Body of pancreas (tissue), 4 donors: ENCODE results near the gene RFC2.

Experiments
- POLR2A ChIP-seq, 3 donors: fragments of 450-650 bp; IDR thresholded peaks; one replicate each; pipeline ENCODE4 v1.6.1; 2016; ENCODE audit warnings: antibody characterized with exemption in 3 of 3, mild to moderate bottlenecking in 2 of 3
- TF ChIP-seq, protein P1 (sequence below), 7 experiments: fragments of 450-650 bp in 4 of 7; fragments of 200-600 bp in 3 of 7; sonication (generic) in 3 of 7; IDR thresholded peaks; one replicate each; pipeline ENCODE4 v1.5.1; 2016 to 2019; ENCODE audit warnings: antibody characterized with exemption in 7 of 7

DNA sequence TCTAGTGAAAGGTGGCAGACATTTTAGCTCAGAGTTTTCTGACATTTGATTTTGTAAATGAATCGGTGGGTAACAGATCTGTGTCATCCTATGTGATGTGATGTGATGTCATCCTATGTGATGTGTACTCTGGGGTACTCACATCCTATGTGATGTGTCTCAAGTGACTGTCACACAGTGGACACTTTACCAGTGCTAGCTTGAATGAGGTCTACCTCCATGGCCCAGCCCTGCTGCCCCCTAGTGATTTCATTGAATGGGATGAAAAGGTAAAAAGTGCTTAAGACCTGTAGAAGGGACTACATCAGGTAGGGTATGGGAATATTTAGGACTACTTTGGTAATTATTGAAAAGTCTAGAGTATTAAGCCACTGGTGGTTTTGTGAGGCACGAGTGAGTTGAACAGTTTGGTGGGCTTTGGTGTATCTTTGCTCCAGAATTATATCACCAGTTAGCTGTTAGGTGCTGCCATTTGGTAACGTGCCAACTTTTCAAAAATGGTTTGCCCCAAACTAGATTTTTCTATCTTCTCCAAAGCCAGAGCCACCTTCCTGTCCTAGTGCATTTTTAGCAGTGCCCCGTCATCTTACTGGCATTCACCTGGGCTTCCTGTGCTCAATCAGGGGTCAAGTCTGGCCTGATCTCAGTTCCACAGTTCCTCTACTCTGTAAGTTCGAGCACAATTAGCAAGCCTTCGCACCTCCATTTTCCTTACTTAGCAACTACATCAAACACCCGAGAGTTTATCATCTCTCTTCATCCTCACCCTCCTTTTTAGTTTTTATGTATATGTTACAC lies 70.3 kb downstream of the RFC2 start:
- no peak for TF ChIP-seq POLR2A (IDR thresholded peaks at IDR 0.05)
- TF ChIP-seq, protein P1, sequence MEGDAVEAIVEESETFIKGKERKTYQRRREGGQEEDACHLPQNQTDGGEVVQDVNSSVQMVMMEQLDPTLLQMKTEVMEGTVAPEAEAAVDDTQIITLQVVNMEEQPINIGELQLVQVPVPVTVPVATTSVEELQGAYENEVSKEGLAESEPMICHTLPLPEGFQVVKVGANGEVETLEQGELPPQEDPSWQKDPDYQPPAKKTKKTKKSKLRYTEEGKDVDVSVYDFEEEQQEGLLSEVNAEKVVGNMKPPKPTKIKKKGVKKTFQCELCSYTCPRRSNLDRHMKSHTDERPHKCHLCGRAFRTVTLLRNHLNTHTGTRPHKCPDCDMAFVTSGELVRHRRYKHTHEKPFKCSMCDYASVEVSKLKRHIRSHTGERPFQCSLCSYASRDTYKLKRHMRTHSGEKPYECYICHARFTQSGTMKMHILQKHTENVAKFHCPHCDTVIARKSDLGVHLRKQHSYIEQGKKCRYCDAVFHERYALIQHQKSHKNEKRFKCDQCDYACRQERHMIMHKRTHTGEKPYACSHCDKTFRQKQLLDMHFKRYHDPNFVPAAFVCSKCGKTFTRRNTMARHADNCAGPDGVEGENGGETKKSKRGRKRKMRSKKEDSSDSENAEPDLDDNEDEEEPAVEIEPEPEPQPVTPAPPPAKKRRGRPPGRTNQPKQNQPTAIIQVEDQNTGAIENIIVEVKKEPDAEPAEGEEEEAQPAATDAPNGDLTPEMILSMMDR (IDR thresholded peaks at IDR 0.05): peak in 4 of 7 experiments; percentile 3 to 28 (median 18)
